Measurements from ENCODE around the gene SCFD2. TPM values are rescaled to one million over a fixed set of nuclear protein-coding genes. Genes with fewer than 3 reads are reported as not detected.

Gene SCFD2
- polyA plus RNA-seq, 1 of the 3 experiments (the other 2 are of a cell fraction) = 14.1 TPM

- CTCF ChIA-PET = interaction anchor here (0.7 to 5.1 kb wide), 8 partner anchors 15 to 759 kb away, joined by 3 to 55 read pairs (median 5); partner anchors contain the start of gene USP46
- H3K4me1 ChIP-seq (ENCODE audit: control insufficient read depth in 1 of 2, insufficient read depth in 2 of 2, low read depth in 1 of 2, low read length in 1 of 2) = peaks cover 0 to 67% of the 10 kb centered on the region in 2 experiments; a peak in 3 of 4 replicates
- peaks cover 0 to 17% of the 10 kb centered on the region in 2 experiments for H3K36me3 ChIP-seq (replicated peaks in 1 of 2; ENCODE audit: control insufficient read depth in 1 of 2, insufficient read depth in 2 of 2, low read length in 1 of 2)
- H3K4me3 ChIP-seq (ENCODE audit: low read depth in 2 of 2, low read length in 1 of 2) = no peak overlapping the region
- no peak overlapping the region for H2AFZ ChIP-seq (ENCODE audit: low read depth)
- POLR2A ChIA-PET = interaction anchor here (1.1 to 3.8 kb wide), 2 partner anchors 155 to 209 kb away, joined by 3 to 28 read pairs; no protein-coding TSS in a partner anchor
- no peaks in the 10 kb centered on the region for H3K27me3 ChIP-seq (ENCODE audit: insufficient read depth)
- no peaks in the 10 kb centered on the region for H4K20me1 ChIP-seq (ENCODE audit: insufficient read depth)
- TF ChIP-seq USF2 (IDR thresholded peaks at IDR 0.05; ENCODE audit: borderline replicate concordance, low read depth, low read length) (no peak), EP300 (IDR thresholded peaks at IDR 0.05; ENCODE audit: borderline replicate concordance in 1 of 2, low read depth in 1 of 2, low read length in 1 of 2) (no peak), RXRA (IDR thresholded peaks at IDR 0.05; ENCODE audit: borderline replicate concordance, low read depth) (no peak), TCF12 (IDR thresholded peaks at IDR 0.05) (no peak), GATA2 (CRISPR knock-in tag; IDR thresholded peaks at IDR 0.05) (no peak), USF1 (IDR thresholded peaks at IDR 0.05; ENCODE audit: borderline replicate concordance, low read depth) (no peak), POLR2AphosphoS5 (IDR thresholded peaks at IDR 0.05; ENCODE audit: low read depth, low read length) (no peak), TAF1 (IDR thresholded peaks at IDR 0.05; ENCODE audit: borderline replicate concordance, low read depth, low read length) (no peak), NRF1 (IDR thresholded peaks at IDR 0.05; ENCODE audit: low read depth, low read length) (no peak), SIN3A (IDR thresholded peaks at IDR 0.05; ENCODE audit: borderline replicate concordance, low read depth, low read length) (no peak)
- H3K79me2 ChIP-seq (ENCODE audit: insufficient read depth) = no peaks in the 10 kb centered on the region
- peaks cover 9% of the 10 kb centered on the region for H3F3A ChIP-seq (replicated peaks; ENCODE audit: insufficient read depth)
- H3K27ac ChIP-seq (ENCODE audit: low read depth in 2 of 2, low read length in 1 of 2) = peak overlapping the region in 1 of 2 experiments; percentile 100; a peak in 2 of 4 replicates
- no peak for DNase-seq
- no peaks in the 10 kb centered on the region for H3K9me2 ChIP-seq
- no peaks in the 10 kb centered on the region for H3K9me3 ChIP-seq
- 90% methylated on average over 4 of the region's 4 CpGs for WGBS (ENCODE audit: low lambda C conversion rate)
- no peak overlapping the region for H3K4me2 ChIP-seq
- no peak overlapping the region for H3K9ac ChIP-seq
Measured at GRCh38 chr4:52867163-52867562, 498.7 kb downstream of the SCFD2 start.

GRCh38 chr4:52866734-52867133 lies 499.1 kb downstream of the SCFD2 start:
- H3K4me1 ChIP-seq (ENCODE audit: control insufficient read depth in 1 of 2, insufficient read depth in 2 of 2, low read depth in 1 of 2, low read length in 1 of 2) = peaks cover 0 to 67% of the 10 kb centered on the region in 2 experiments; a peak in 3 of 4 replicates
- TF ChIP-seq EP300 (IDR thresholded peaks at IDR 0.05; ENCODE audit: borderline replicate concordance in 1 of 2, low read depth in 1 of 2, low read length in 1 of 2) (peak in 1 of 2 experiments; percentile 63; a peak in 1 of 4 replicates), NRF1 (IDR thresholded peaks at IDR 0.05; ENCODE audit: low read depth, low read length) (no peak), REST (IDR thresholded peaks at IDR 0.05; ENCODE audit: low read depth, low read length) (no peak), GATA2 (CRISPR knock-in tag; IDR thresholded peaks at IDR 0.05) (peak; percentile 71), MAX (IDR thresholded peaks at IDR 0.05; ENCODE audit: low read depth) (no peak), IRF3 (IDR thresholded peaks at IDR 0.05; ENCODE audit: low read depth, low read length) (no peak), ZBTB33 (IDR thresholded peaks at IDR 0.05; ENCODE audit: borderline replicate concordance, low read depth) (no peak), USF1 (IDR thresholded peaks at IDR 0.05; ENCODE audit: borderline replicate concordance, low read depth) (no peak)

More at GRCh38 chr4:52866734-52867133, 499.1 kb downstream of the SCFD2 start:
- Histone ChIP-seq H3K27ac (ENCODE audit: low read depth in 2 of 2, low read length in 1 of 2) (peak overlapping the region in 1 of 2 experiments; percentile 100; a peak in 2 of 4 replicates), H2AFZ (ENCODE audit: low read depth) (no peak overlapping the region), H3F3A (replicated peaks; ENCODE audit: insufficient read depth) (peaks cover 9% of the 10 kb centered on the region), H3K36me3 (replicated peaks in 1 of 2; ENCODE audit: control insufficient read depth in 1 of 2, insufficient read depth in 2 of 2, low read length in 1 of 2) (peaks cover 0 to 17% of the 10 kb centered on the region in 2 experiments), H3K4me3 (ENCODE audit: low read depth in 2 of 2, low read length in 1 of 2) (no peak overlapping the region), H3K79me2 (ENCODE audit: insufficient read depth) (no peaks in the 10 kb centered on the region), H3K9me3 (no peaks in the 10 kb centered on the region), H4K20me1 (ENCODE audit: insufficient read depth) (no peaks in the 10 kb centered on the region), H3K9ac (no peak overlapping the region), H3K27me3 (ENCODE audit: insufficient read depth) (no peaks in the 10 kb centered on the region), H3K9me2 (no peaks in the 10 kb centered on the region), H3K4me2 (no peak overlapping the region)
- ChIA-PET POLR2A (interaction anchor here (3.8 kb wide), 1 partner anchor 154 kb away, joined by 28 read pairs; no protein-coding TSS in a partner anchor), CTCF (interaction anchor here (0.7 to 5.1 kb wide), 5 partner anchors 15 to 758 kb away, joined by 3 to 55 read pairs (median 4); partner anchors contain the start of gene USP46)
- 55% methylated on average over 4 of the region's 4 CpGs for WGBS (ENCODE audit: low lambda C conversion rate)
- DNase-seq = no peak
